ENCODE measurements around the gene SEPTIN8.

DNA sequence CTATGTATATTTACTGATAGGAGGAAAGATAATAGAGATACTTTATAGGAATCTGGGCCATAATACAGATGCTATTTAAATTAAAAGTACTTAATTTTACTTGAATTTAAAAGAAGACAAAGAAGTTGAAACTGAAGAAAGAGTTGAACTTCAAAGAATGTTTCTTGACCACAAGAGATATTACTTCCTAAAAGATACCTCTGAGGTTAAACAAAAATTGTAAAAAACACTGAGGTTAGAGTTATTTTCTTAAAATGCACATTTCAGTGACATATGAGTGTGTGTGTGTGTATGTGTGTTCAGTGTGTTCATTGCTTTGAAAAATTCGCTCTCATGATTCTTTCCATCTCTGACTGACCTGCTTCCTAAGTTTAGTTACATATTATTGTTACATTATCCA, 3.5 kb upstream of the SEPTIN8 start:
- TF ChIP-seq POLR2AphosphoS5 (IDR thresholded peaks at IDR 0.05) (no peak), CTCF (IDR thresholded peaks at IDR 0.05) (no peak)
